ENCODE results near the gene PIEZO2.
"Not testable (repeated sequence)": the region's sequence is repeated elsewhere in the genome, so short reads cannot be mapped to it uniquely, and the experiment has no call there.

Gene PIEZO2

GRCh38 chr18:10660179-10660884 lies 489.0 kb downstream of the PIEZO2 start:
- Histone ChIP-seq H3K27me3 (replicated peaks; ENCODE audit: control insufficient read depth, insufficient read depth, low read length) (no peaks in the 10 kb centered on the region), H3K4me3 (replicated peaks; ENCODE audit: low read depth, low read length) (no peak overlapping the region), H3K36me3 (ENCODE audit: control insufficient read depth, insufficient read depth, low read length) (no peaks in the 10 kb centered on the region)
- DNase-seq (ENCODE audit: extremely low read depth, insufficient read length): no peak
- TF ChIP-seq CTCF (IDR thresholded peaks at IDR 0.05; ENCODE audit: insufficient read depth, low read length, poor library complexity, severe bottlenecking): no peak

- no peak for TF ChIP-seq CTCF (IDR thresholded peaks at IDR 0.05; ENCODE audit: insufficient read depth, low read length, poor library complexity, severe bottlenecking)
- no peaks in the 10 kb centered on the region for H3K36me3 ChIP-seq (ENCODE audit: control insufficient read depth, insufficient read depth, low read length)
- no peak for DNase-seq (ENCODE audit: extremely low read depth, insufficient read length)
- no peaks in the 10 kb centered on the region for H3K27me3 ChIP-seq (replicated peaks; ENCODE audit: control insufficient read depth, insufficient read depth, low read length)
- no peak overlapping the region for H3K4me3 ChIP-seq (replicated peaks; ENCODE audit: low read depth, low read length)
These were observed 489.8 kb downstream of the PIEZO2 start for GRCh38 chr18:10659594-10659993.

- no peak for DNase-seq (ENCODE audit: extremely low read depth, insufficient read length)
- Histone ChIP-seq H3K36me3 (ENCODE audit: control insufficient read depth, insufficient read depth, low read length) (no peaks in the 10 kb centered on the region), H3K4me3 (replicated peaks; ENCODE audit: low read depth, low read length) (no peak overlapping the region), H3K27me3 (replicated peaks; ENCODE audit: control insufficient read depth, insufficient read depth, low read length) (no peaks in the 10 kb centered on the region)
- TF ChIP-seq CTCF (IDR thresholded peaks at IDR 0.05; ENCODE audit: insufficient read depth, low read length, poor library complexity, severe bottlenecking): no peak
These were observed 490.4 kb downstream of the PIEZO2 start for GRCh38 chr18:10659000-10659399.

DNA sequence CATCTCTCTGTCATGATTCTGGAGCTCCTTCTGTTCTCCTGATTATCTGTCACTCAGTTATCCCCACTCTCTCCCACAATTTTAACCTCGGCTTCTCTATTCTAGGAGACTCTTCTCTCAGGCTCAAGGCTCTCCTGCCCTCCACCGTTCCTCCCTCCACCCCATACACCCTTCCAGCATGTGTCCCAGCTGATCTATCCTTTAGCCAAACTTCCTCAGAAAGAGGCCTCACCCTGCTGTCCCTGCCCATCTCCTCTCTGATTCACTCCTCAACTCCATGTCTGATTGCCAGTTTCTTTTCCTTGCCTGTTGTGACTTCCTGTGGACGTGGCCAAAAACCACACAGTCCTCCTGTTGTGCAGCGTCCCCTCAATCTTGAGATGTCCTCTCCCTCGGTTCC lies 505.4 kb downstream of the PIEZO2 start:
- H3K4me3 ChIP-seq (replicated peaks; ENCODE audit: low read depth, low read length); H3K27me3 ChIP-seq (replicated peaks; ENCODE audit: control insufficient read depth, insufficient read depth, low read length); H3K36me3 ChIP-seq (ENCODE audit: control insufficient read depth, insufficient read depth, low read length); DNase-seq (ENCODE audit: extremely low read depth, insufficient read length): not testable (repeated sequence)

DNA sequence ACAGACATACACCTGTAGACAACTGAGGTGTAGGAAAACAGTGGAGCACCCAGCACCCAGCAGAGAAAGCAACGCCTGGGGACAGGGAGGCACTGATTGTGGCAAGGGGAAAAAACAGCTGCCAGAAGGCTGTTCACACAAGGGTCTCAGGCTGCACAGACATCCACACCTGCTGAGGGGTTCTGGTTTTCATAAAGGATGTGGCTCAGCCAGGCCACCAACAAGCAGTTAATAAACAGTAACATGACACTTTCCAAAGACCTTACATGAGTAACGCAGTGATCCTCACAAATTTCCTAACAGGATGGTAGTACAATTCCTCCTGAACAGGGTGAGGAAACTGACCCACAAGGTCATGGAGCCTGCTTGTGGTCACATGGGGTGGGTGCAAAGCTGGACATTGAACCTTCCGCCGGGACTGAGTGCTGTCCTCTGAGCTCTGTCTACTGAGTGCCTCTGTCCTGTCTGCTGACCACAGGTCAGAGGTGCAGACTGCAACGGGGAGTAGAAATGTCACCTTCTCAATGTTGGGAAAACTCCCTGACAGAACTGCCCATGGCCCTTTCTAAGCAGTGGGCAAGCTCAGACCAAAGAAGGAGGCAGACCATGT lies 506.3 kb downstream of the PIEZO2 start:
- not testable (repeated sequence) for H3K27me3 ChIP-seq (replicated peaks; ENCODE audit: control insufficient read depth, insufficient read depth, low read length); H3K4me3 ChIP-seq (replicated peaks; ENCODE audit: low read depth, low read length); DNase-seq (ENCODE audit: extremely low read depth, insufficient read length); H3K36me3 ChIP-seq (ENCODE audit: control insufficient read depth, insufficient read depth, low read length)

DNA sequence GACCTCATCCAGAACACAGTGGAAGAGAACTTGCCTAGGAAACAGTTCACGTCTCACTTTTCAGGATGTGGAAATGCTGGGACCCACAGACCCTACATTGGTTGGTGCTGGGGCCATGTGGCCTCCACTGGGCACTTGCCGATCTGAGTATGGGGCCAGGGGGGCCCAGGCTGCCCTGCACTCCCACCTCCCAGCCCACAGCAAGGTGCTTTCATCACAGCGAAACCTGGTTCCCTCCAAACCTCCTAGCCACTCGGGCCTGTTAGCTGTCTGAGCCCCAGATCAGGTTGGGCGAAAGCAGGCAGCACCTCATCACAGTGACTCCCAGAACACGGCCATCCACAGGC lies 510.9 kb downstream of the PIEZO2 start:
- H3K27me3 ChIP-seq (replicated peaks; ENCODE audit: control insufficient read depth, insufficient read depth, low read length); H3K36me3 ChIP-seq (ENCODE audit: control insufficient read depth, insufficient read depth, low read length); DNase-seq (ENCODE audit: extremely low read depth, insufficient read length); H3K4me3 ChIP-seq (replicated peaks; ENCODE audit: low read depth, low read length): not testable (repeated sequence)

DNA sequence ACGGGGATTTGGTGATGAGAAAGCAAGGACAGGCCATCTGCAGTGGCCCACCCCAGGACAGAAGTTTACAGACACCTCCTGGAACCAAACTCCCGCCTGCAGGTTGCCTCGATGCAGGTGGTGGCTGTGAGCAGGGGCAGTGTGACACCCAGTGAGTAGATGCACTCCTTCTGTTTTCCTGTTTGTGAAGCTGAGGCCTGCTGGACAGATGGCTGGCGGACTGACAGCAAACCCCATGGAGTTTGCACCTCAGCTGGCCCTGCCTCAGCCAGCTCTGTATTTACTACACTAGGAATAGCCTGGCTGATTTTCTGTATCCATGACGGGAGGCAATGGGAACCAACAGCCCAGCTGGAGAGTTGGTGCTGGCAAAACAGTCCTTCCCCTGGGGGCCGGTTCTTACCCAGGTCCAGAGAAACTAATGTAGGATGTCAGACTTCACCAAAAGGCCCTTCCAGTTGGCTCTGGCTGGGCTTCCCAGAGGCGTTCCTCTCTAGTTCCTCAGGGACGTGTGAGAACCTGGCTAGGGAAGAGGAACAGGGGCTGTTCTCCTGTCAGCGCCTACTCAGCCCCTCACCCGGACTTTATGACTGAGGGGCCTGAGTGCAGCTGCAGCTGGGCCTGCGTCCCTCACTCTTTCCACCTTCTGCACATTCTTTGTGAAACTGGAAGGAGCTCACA lies 511.4 kb downstream of the PIEZO2 start:
- H3K36me3 ChIP-seq (ENCODE audit: control insufficient read depth, insufficient read depth, low read length); H3K4me3 ChIP-seq (replicated peaks; ENCODE audit: low read depth, low read length); H3K27me3 ChIP-seq (replicated peaks; ENCODE audit: control insufficient read depth, insufficient read depth, low read length); DNase-seq (ENCODE audit: extremely low read depth, insufficient read length): not testable (repeated sequence)

DNA sequence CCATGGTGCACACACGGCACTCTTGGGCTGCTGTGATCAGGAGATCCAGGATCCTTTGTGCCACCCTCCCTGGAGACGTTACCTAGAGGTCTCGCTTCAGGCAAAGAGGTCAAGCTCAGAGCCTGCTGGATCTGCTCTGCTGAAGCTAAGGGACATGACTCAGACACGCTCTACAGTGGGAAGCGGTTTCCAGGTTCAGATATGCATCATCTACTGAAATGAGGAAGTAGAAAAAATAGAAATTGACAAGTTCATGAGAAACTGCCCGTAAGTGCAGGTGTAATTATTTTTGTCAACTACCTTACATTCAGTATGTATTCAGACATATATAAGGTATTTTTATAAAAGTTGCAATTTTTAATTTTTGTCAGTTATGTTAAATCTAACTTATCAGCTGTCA lies 520.3 kb downstream of the PIEZO2 start:
- DNase-seq (ENCODE audit: extremely low read depth, insufficient read length): peak; percentile 39
- H3K36me3 ChIP-seq (ENCODE audit: control insufficient read depth, insufficient read depth, low read length); H3K4me3 ChIP-seq (replicated peaks; ENCODE audit: low read depth, low read length); H3K27me3 ChIP-seq (replicated peaks; ENCODE audit: control insufficient read depth, insufficient read depth, low read length): not testable (repeated sequence)

DNA sequence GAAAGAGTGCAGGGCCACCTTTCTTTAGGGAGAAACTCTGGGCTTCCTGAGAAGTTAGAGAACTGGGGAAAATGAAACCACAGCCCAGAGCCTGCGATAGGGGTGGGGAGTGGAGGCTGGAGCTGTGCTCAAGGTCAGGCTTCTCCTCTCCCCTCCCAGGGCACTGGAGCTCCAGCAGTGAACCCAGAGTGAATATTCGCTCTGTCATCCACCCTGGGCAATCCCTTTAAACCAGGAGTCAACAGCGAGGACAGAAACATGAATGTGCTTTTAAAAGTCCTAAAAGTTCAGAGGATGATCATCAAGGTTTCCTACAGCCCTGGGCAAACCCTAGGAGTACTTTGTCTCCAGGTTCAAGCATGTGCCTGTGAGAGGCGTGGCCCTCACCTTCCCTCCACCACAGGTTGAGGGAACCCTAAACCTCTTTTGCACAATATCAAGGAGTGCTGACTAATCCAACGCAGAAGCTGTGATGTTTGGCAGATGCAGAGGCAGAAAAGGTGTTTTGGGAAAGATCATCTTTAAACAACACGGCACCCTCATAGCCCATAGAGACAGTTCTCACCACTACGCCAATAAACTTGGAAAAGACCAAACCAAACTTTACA lies 522.7 kb downstream of the PIEZO2 start:
- DNase-seq (ENCODE audit: extremely low read depth, insufficient read length); H3K36me3 ChIP-seq (ENCODE audit: control insufficient read depth, insufficient read depth, low read length); H3K27me3 ChIP-seq (replicated peaks; ENCODE audit: control insufficient read depth, insufficient read depth, low read length): not testable (repeated sequence)
- H3K4me3 ChIP-seq (replicated peaks; ENCODE audit: low read depth, low read length): peak overlapping the region; percentile 33

GRCh38 chr18:10623606-10624005 lies 525.8 kb downstream of the PIEZO2 start:
- H3K36me3 ChIP-seq (ENCODE audit: control insufficient read depth, insufficient read depth, low read length); DNase-seq (ENCODE audit: extremely low read depth, insufficient read length); H3K27me3 ChIP-seq (replicated peaks; ENCODE audit: control insufficient read depth, insufficient read depth, low read length); H3K4me3 ChIP-seq (replicated peaks; ENCODE audit: low read depth, low read length): not testable (repeated sequence)

DNA sequence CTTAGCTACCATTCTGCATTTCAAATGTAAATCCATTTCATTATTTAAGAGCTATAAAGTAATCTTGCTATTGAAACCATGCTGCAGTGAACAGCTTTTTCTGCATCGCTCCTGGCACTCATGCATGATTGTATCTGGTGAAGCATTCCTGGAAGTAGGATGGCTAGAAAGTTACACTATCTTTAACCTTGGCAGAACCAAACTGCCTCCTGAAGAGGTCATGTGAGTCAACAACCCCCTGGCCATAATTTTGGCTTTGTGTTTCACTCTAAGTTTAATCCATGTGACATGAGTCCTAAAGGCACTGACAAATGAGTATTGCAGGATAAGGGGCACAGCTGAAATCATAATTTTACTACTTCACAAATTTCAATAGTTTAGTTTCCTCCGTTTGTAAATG lies 526.4 kb downstream of the PIEZO2 start:
- H3K27me3 ChIP-seq (replicated peaks; ENCODE audit: control insufficient read depth, insufficient read depth, low read length); H3K4me3 ChIP-seq (replicated peaks; ENCODE audit: low read depth, low read length); DNase-seq (ENCODE audit: extremely low read depth, insufficient read length); H3K36me3 ChIP-seq (ENCODE audit: control insufficient read depth, insufficient read depth, low read length): not testable (repeated sequence)

Measured in GM06990 (cell line).